HG03571 (cell line): ENCODE data around the gene MYO5C.

ENCODE experiments used
- ATAC-seq: cut with Tn5 transposase; IDR thresholded peaks from one replicate; pipeline ENCODE4 v1.9.1; 2021; ENCODE audit not compliant: unreplicated experiment

MYO5C gene

DNA sequence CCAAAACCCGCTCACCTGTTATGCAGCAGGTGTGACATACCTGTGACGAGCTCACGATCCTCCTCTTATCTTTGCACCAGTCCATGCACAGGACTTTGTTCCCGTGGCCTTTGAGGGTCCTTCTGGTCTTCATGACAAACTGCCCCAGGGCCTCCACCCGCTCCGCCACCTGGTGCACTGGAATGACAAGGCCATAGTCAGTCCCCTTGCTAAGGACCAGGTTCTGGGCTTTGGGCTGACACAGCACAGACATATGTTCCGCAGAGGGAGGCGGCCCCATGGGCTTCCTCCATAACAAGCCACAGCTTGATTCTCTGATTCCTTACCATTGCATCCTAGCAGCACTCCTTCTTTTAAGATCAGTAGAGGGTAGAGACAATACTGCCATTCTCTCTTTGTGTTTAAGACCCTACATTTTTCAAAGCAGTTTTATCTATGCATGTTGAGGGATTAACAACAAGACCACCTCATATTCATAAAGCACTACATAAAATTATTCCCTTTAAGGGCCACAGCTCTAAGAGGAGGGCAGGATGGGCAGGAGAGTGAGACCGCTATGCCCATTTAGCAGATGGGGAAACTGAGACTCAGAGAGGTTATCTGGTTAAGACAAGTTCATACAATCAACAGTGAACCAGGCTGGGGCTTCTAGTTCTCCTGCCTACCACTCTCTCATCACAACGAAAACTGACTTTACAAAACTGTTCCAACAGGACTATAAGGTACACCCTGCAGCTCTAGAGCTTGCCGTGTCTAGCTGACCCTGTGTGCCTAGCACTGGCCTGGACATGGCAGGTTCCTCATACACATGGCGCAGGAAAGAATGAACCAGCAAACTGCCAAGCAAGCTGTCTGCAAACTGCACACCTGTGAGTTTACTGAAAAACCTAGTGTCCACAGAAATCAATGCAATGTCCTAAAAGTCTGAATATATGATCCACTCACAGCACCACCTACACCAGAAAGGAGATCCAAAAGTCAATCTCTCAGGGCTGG lies 141.4 kb downstream of the MYO5C start:
- no peak for ATAC-seq

DNA sequence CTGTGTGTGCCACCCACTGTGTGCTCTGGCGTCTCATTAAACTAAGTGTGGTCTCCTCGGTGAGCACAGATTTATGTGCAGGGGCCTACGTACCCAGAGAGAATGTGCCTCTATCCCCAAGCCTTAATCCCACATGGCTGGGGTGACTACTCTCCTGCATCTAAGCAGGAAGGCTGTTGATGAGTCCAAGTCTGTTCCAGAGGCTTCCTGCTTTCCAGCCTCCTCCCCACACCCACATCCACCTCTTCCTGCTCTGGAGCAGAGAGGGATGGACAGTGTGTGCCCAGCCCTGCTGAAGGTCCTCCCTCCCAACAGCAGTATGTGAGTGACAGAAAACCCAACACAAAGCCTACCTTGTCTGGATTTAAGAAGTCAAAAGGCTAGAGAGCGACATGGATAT lies 144.3 kb downstream of the MYO5C start:
- ATAC-seq, result no peak

DNA sequence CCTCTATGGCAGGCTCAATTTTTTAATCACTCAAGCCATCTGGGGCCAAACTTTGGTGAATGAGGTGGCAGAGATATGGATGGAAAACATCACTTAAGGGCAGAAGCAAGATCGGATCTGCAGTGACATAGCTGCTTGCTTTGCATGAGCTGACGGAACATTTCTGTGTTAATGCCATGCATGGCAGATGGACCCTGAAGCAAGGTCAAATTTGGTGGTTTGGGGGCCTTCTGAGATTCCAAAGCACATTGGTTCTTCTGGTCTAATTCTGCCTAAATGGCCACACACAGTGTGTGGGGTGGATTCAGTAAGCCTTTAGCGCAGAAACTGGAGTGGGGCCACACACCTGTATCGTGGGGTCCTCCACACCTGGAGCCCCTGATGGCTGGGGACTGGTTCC lies 144.7 kb downstream of the MYO5C start:
- no peak for ATAC-seq

DNA sequence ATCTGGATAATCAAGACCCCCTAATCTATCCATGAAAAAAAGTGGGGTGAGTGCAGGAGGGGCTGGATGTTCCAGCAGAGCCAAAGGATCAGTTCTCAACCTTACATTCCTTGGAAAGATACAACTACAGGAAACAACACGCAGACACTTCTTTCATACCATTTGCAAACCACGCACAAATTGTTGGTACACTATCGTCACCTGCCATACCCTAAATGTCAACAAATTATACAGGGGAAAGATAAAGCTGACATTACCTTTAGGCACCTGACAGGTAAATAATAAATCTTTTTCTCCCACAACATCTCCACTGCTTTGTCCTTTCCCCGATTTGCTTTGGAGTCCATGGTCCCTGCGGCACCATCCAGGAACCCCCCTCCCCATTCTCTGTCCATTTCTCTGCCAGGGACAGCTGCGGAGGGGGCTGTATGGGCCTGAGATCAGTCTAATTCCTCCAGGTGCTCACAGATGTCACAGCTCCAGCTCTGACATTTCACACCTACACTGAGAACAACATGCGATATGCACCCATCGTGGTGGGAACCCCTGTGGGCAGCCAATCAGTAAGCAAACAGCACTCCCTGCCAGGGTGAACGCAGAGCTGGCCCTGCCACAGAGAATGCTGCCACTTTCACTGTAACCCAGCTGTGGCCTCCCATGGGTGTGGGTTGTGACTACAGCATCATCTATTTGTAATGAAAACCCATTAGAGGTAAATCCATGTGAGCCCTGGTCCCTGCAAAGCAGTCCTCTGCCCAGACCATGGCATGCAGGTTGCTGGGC lies 145.4 kb downstream of the MYO5C start:
- no peak for ATAC-seq

DNA sequence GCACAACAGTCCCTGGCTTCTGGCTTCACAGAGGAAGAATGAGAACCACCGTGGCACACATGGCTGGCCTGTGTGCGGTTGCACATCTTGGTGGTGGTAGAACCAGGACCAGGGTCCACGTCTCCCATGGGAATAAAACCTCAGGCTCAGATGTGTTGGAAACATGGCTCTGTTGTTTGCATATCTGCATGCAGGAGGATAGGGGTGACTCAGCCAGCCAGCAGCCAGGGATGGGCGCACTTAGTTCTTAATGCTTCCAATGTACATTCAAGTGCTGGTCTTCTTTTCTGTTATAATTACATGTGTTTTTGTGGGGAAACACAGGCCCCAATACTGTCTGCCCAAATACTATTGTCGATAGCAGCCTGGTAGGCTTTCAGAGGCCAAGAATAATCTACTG lies 147.2 kb downstream of the MYO5C start:
- ATAC-seq, result no peak

DNA sequence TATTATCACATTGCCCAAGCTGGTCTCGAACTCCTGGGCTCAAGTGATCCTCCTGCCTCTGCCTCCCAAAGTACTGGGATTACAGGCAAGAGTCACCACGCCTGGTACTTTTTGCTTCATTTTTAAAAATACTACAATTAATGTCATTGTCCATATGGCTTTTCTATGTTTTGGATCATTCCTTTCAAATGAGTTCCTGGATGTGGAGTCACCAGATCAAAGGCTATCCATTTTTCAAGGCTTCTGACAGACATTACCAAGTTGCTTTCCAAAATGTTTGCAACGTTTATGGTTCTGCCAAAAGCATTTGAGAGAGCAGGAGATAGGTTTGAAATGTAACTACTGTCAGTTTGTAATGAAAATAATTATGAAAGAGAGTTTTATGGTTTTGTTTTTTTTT lies 148.8 kb downstream of the MYO5C start:
- ATAC-seq, result no peak

DNA sequence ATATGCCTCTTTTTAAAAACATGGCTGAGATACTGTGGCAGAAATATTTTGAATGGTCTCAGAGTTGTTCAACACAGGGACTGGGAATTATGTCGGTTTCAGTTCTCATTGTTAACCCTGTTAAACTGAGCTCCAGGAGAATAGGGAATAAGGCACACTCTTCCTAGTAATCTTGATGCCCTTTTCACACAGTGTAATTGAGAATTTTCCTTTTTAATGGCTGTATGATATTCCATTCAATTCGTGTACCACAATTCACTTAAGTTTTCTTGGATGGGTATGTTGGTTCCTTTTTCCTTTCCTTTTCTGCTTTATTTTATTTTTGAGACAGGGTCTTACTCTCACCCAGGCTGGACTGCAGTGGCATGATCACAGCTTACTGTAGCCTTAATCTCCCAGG lies 149.3 kb downstream of the MYO5C start:
- no peak for ATAC-seq

DNA sequence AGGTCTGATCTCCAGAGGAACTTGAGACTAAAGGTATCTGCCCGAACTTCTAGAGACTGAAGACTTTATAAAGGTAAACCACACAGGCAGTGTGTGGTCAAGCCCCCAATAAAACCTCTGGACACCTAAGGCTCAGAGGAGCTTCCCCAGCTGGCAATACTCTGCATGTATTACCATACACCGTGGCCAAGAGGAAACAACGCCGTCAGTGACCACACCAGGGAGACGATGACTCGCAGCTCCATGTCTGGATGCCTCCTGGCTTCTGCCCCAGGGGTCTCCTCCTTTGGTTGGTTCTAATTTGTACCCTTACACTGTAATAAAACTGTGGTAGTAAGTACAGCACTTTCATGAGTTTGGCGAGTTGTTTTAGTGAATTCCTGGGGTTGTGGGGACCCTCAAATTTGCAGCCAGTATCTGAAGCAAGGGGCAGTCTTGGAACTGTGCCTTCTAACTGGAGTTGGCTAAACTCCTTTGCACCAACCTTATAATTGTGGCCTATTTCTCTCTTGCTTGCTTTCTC lies 150.9 kb downstream of the MYO5C start:
- no peak for ATAC-seq

DNA sequence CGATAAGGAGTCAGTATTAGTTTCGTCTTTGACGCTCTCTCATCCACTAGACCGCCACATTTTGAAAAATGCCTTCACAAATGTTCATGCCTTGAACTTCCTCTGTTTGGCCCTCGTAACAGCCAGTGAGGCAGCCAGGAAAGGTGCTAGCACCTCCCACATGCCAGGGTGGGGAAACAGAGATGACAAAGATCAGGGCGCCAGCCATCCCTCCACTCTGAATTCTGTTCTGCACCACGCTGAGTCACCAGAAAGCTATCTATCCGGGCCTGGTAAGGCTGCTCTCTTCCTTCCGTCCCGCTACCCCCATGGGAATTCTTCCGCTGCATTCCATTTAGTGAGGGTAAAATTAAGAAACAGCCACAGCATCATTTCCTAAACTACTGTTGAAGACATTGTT lies 151.7 kb downstream of the MYO5C start:
- ATAC-seq, result no peak
